ENCODE results near the gene ALOX12B. TPM values are rescaled to one million over a fixed set of nuclear protein-coding genes. Genes with fewer than 3 reads are reported as not detected.
"Not testable (repeated sequence)": the region's sequence is repeated elsewhere in the genome, so short reads cannot be mapped to it uniquely, and the experiment has no call there.

The ALOX12B gene
- polyA plus RNA-seq, 3 donors from 2014 or later = 0.17 TPM; not detected in 2

- no peaks in the 10 kb centered on the region for H3K36me3 Mint-ChIP-seq
- H3K27ac Mint-ChIP-seq = no peak overlapping the region
- H3K4me1 Mint-ChIP-seq = no peaks in the 10 kb centered on the region
- H3K4me3 Mint-ChIP-seq = no peak overlapping the region
- peaks cover 4 to 7% (median 5%) of the 10 kb centered on the region in 3 donors for H3K27me3 Mint-ChIP-seq (ENCODE audit: low read depth in 3 of 3)
- DNase-seq = no peak
- no peaks in the 10 kb centered on the region for H3K9me3 Mint-ChIP-seq
These were observed 62.2 kb downstream of the ALOX12B start for GRCh38 chr17:8025176-8025911.

- not testable (repeated sequence) for H3K36me3 Mint-ChIP-seq; H3K27me3 Mint-ChIP-seq (ENCODE audit: low read depth in 3 of 3); H3K4me3 Mint-ChIP-seq; DNase-seq; H3K4me1 Mint-ChIP-seq; H3K27ac Mint-ChIP-seq; H3K9me3 Mint-ChIP-seq
These were observed 63.4 kb downstream of the ALOX12B start for GRCh38 chr17:8024161-8024560.

Other genes with a start within 250 kb of the ALOX12B start
- not detected for gene TMEM88, start 232.7 kb downstream of the ALOX12B start, polyA plus RNA-seq
- gene NAA38, start 230.2 kb downstream of the ALOX12B start, polyA plus RNA-seq = 100 to 1,000 TPM; 131 to 346 (median 177) TPM
- gene CYB5D1, start 229.7 kb downstream of the ALOX12B start, polyA plus RNA-seq = 1 to 10 TPM in 2 of 3 donors, not detected in 1; 2.9 to 3.7 TPM
- gene CHD3, start 198.9 kb downstream of the ALOX12B start, polyA plus RNA-seq = 10 to 100 TPM in 1 of 3 donors, 1 to 10 TPM in 1, under 1 TPM in 1; 0.72 to 19.6 (median 3.5) TPM
- gene RNF227, start 171.4 kb downstream of the ALOX12B start, polyA plus RNA-seq = 1 to 10 TPM; 1.9 to 3.3 (median 2.7) TPM
- under 1 TPM in 2 of 3 donors, not detected in 1; 0.15 to 0.26 TPM for gene KCNAB3, start 157.9 kb downstream of the ALOX12B start, polyA plus RNA-seq
- 100 to 1,000 TPM; 233 to 379 (median 288) TPM for gene TRAPPC1, start 155.8 kb downstream of the ALOX12B start, polyA plus RNA-seq
- 10 to 100 TPM in 1 of 3 donors, 1 to 10 TPM in 2; 1.8 to 14.4 (median 8.3) TPM for gene CNTROB, start 155.5 kb downstream of the ALOX12B start, polyA plus RNA-seq
- not detected for gene GUCY2D, start 85.1 kb downstream of the ALOX12B start, polyA plus RNA-seq
- gene ALOX15B, start 48.7 kb downstream of the ALOX12B start, polyA plus RNA-seq = not detected
- gene ALOXE3, start 30.8 kb upstream of the ALOX12B start, polyA plus RNA-seq = not detected
- gene HES7, start 36.4 kb upstream of the ALOX12B start, polyA plus RNA-seq = not detected
- gene PER1, start 64.7 kb upstream of the ALOX12B start, polyA plus RNA-seq = 1 to 10 TPM; 3.5 to 8.5 (median 4.5) TPM
- 10 to 100 TPM; 33.6 to 93.6 (median 39.5) TPM for gene VAMP2, start 75.2 kb upstream of the ALOX12B start, polyA plus RNA-seq
- gene TMEM107, start 88.7 kb upstream of the ALOX12B start, polyA plus RNA-seq = 10 to 100 TPM; 53.3 to 69.3 (median 64.0) TPM
- gene BORCS6, start 102.5 kb upstream of the ALOX12B start, polyA plus RNA-seq = 10 to 100 TPM; 24.0 to 38.8 (median 27.5) TPM
- 1 to 10 TPM in 2 of 3 donors, under 1 TPM in 1; 0.60 to 3.1 (median 1.6) TPM for gene AURKB, start 122.9 kb upstream of the ALOX12B start, polyA plus RNA-seq
- gene CTC1, start 160.3 kb upstream of the ALOX12B start, polyA plus RNA-seq = 10 to 100 TPM in 2 of 3 donors, 1 to 10 TPM in 1; 9.7 to 30.7 (median 15.9) TPM
- gene PFAS, start 161.6 kb upstream of the ALOX12B start, polyA plus RNA-seq = 10 to 100 TPM in 2 of 3 donors, 1 to 10 TPM in 1; 5.4 to 18.2 (median 14.4) TPM
- gene RANGRF, start 201.0 kb upstream of the ALOX12B start, polyA plus RNA-seq = 10 to 100 TPM; 94.7 to 99.7 (median 99.1) TPM
- 1 to 10 TPM in 2 of 3 donors, under 1 TPM in 1; 0.91 to 2.6 (median 2.0) TPM for gene SLC25A35, start 207.7 kb upstream of the ALOX12B start, polyA plus RNA-seq
- gene ARHGEF15, start 222.5 kb upstream of the ALOX12B start, polyA plus RNA-seq = not detected